ENCODE data around the gene MACROD1. TPM values are rescaled to one million over a fixed set of nuclear protein-coding genes. Genes with fewer than 3 reads are reported as not detected.

The MACROD1 gene
- polyA plus RNA-seq, 4 donors = 15.1 to 23.2 (median 19.5) TPM

DNA sequence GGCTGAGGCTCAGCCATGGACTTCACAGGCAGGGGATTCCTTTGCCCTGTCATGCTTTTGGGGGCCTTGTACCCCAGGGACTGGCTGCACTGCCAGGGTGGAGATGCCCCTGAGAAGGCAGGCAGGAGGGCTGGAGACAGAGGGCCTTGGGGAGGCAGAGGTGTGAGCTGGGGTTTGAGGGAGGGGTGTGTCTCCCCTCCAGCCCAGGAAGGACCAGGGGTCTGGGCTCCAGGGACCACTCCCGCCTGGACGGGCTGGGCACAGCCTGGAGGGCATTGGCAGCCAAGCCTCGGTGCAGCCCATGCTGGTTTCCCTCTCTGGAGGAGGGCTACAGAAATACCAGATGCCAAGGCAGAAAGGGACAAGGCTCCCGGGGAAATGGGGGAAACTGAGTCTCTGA lies 160.2 kb downstream of the MACROD1 start:
- no peak for DNase-seq (ENCODE audit: low read depth in 4 of 4, low spot score in 2 of 4)

DNA sequence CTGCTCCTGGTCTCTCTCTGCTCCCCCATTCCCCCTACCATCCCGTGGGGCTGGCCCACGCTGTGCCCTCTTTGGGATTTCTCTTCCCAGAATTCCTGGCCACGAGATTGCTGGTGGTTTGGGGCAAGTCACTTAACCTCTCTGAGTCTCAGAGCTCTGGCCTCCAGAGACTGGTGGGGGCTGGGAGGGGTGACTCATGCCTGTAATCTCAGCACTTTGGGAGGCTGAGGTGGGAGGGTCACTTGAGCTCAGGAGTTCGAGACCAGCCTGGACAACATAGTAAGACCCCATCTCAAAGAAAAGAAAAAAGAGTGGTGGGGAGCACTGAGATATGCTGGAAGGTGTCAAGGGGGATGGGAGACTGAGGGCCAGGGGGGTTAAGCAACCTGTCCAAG lies 161.3 kb downstream of the MACROD1 start:
- no peak for DNase-seq (ENCODE audit: low read depth in 4 of 4, low spot score in 2 of 4)

DNA sequence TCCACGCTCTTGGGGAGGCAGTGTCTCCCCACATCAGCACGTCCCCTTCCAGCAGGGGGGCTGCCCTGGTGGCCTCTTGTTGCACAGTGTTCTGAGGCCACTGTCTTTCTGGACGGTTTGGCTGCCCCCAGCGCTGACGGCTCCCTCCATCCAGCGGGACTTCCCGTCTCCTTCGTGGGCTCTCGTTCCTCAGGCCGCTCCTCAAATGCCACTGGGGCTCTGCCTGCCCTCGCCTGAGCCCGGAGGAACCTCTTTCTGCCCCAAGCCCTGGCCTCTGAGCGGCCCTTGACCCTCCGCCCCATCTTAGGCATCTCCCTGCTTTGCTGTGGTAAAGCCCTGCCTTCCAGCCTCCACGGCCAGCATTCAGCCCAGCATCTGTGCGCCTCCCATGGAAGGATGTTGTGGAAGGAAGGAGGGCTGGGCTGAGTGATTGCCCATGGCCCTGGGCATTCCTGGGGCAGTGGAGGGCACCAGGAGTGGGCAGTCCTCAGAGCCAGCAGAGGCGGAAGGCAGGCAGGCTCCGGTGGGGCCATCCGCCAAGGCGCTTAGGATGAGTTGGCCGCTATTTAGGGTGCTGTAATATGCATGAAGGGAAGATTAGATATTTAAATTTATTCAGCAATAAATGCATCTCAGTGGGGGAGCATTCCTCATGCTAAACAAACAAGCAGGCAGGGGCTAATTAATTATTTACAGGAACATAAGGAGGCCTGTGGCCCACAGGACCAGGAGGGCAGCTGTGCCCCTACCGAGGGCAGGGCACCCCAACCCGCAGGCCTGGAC lies 161.9 kb downstream of the MACROD1 start:
- no peak for DNase-seq (ENCODE audit: low read depth in 4 of 4, low spot score in 2 of 4)

DNA sequence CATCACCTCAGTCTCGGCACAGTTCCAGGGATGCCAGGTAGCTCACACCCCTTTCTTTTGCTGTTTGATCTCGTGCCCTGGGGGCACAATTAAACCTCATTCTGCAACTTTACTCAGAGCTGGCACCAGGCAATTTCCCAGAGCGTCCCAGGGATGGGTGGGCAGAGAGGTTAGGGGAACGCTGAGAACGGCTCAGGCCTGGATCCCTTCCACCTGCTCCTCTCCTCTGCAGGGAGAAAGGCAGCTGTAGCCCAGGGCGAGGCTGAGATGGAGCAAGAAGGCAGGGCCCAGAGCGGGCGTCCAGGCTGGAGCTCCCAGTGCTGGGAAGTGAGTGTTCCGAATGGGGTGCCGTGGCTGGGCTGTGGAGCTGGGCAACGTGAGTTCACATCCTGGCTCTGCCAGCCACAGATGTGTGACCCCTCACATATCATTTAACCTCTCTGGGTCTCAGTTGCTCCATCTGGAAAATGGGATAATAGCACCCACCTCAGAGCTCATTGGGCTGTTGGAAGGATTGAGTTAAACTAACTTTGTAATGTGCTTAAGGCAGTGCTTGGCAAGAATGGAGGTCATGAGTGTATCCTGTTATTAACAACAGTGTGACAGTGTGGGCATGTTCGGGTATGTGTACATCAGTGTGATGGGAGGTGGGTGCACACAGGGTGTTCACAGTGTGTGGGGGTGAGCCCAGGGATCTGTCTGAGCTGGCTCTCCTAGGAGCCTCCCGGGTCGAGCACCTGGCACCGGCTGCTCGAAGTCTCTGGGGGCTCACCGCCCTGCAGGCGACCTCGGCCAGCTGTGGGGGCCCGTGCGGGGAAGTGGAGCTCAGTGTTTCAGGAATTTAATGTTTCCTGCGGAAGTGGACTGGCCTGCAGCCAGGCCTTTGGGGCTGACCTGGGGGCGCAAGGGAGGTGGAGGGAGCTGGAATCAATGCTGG lies 164.2 kb downstream of the MACROD1 start:
- no peak for DNase-seq (ENCODE audit: low read depth in 4 of 4, low spot score in 2 of 4)

DNA sequence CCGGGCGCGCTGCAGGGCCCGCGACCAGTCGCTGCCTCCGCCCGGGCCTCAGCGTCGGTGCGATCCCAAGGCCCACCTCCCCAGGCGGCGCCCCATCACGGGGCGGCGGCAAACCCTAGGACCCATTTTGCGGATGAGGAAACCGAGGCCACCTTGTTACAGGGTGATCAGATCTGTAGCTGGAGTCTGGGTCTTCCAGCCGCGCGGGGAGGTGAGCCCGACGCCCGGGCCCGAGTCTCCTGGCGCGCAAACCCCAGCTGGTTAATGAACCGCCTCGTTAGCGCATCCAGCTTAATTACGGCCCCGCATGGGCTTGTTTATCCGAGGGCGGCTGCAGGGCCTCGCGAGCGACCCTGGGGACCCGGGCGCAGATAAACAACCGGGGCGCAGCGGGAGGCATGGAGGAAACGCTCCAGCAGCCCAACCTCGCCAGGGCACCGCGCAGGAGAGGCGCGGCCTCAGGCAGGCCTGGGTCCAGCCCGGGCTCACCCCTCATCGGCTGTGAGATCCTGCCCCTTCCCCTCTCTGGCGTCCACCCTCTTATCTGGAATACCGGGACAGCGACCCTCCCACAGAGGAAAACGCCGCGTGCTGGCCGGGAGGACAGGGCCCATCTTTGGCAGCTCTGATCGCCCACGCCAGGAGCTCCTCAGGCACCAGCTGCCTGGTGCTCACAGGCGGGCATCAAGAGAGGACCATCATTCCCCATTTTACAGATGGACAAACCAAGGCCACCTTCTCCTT lies 165.0 kb downstream of the MACROD1 start:
- no peak for DNase-seq (ENCODE audit: low read depth in 4 of 4, low spot score in 2 of 4)

DNA sequence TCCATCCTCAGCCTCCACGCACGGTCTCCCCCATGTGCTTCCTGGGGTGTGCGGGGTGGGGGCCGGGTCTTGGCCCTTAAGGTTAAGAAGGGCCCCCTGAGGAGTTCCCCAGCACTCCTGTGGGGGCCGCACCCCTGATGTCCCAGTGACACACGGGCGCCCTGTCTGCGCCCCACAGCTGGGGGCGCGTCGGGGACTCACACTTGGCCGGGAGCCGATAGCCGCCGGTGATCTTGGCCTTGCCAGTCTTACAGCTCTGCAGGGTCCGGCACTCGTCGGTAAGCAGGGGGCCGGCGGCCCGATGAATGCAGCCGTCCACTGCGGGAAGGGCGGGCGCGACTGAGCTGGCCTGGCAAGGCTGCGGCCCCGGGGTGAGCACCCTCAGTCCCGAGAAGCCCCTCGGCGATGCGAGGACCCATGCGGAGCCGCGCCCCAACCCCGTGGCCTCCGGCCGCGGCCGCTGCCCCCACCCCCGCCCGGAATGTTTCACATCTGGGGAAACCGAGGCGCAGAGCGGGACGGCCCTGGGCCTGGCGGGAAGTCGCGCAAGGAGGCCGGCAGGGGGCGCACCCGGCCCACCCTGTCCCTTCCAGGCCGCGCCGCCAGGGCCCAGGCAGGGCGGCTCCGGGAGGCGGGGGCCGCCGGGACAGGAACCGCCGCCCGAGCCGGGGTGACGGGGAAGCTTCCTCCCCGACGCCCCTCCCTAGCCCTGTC lies 165.7 kb downstream of the MACROD1 start:
- peak in 1 of 4 donors; percentile 70 for DNase-seq (ENCODE audit: low read depth in 4 of 4, low spot score in 2 of 4)

DNA sequence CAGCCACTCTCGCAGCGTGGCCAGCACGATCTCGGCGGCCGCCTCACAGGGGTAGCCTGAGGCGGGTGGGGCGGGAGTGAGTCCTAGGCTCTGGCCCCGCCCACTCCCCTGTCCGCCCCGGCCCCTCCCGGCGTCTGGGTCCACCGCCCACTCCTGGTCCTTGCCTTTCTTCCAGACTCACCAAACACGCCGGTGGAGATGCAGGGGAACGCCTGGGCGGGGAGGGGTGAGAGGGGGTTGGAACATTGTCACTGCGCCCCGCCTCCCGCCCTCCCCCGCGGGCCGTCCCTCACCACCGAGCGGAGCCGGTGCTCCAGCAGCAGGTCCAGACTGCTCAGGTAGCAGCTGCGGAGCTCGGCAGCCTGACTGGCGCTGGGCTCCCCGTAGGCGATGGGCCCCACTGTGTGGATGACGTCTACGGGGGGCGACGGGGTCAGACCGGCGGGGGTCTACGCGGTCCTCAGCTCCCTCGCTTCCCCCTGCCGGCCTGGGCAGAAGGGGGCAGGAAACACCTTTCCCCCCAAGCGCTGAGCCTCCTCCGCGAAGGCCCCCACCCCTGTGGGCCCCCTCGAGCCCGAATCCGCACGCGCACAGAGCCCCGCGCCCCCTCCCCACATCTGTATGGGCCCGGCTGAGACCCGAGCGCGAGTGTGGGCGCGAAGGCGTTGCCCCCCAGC lies 166.4 kb downstream of the MACROD1 start:
- no peak for DNase-seq (ENCODE audit: low read depth in 4 of 4, low spot score in 2 of 4)

DNA sequence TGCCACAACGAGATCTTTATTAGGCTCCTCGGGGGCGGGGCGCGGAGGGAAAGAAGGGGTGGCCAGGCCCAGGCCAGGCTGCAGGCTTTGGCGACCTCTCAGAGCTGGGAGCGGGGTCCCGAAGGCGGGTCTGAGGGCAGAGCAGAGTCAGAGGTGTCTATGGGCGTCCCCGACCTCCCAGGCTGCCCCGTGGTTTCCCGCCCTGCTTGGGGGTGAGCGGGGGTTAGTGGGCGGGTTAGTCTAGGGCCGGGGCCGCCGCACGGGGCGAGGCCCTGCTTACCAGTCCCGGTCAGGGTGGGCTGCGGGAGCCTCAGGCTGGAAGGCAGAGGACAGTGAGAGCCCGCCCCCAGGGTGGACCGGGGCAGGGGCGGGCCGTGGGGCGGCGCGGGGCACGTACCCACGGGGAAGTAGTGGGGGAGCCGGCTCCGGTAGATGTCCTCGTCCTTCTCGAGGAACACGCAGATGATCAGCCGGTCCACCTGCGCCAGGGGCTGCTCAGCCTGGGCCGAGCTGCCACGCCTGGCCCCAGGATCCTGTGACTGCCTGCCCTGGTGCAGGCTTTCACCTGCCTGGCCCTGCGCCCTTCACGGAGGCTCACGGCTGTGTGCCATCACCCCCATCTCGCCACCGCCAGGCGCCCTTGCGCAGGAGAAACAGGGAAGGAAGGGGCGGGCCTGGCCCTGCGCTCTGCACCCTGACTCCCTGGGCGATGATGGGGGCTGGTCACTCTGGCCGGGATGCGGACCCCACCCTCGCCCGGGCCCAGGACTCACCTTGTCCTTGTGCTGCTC lies 167.2 kb downstream of the MACROD1 start:
- no peak for DNase-seq (ENCODE audit: low read depth in 4 of 4, low spot score in 2 of 4)

DNA sequence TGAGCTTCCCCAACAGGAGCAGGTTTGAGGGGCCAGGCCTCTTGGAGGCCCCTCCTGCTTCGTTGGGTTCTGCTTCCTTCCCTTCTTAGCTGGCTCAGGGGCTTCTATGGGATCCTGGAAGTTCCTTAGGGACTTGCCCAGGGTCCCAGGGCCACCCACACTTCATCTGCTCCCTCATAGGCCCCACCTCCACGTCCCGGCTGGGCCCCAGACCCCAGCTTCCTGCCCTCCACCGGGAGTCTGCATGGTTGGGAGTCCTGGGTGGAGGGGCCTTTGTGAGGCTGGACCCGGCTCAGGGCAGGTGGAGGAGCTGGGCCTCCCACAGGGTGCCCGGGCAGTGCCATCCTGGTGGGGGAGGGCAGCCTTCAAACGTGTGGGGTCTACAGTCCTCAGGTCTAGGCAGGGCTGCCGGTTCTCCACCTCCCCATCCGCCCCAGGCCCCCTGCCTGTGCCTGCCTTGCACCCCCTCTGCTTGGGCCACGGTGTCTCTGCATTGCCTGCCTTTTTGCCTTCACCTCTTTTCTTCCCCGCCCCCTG lies 168.0 kb downstream of the MACROD1 start:
- DNase-seq (ENCODE audit: low read depth in 4 of 4, low spot score in 2 of 4) = no peak

DNA sequence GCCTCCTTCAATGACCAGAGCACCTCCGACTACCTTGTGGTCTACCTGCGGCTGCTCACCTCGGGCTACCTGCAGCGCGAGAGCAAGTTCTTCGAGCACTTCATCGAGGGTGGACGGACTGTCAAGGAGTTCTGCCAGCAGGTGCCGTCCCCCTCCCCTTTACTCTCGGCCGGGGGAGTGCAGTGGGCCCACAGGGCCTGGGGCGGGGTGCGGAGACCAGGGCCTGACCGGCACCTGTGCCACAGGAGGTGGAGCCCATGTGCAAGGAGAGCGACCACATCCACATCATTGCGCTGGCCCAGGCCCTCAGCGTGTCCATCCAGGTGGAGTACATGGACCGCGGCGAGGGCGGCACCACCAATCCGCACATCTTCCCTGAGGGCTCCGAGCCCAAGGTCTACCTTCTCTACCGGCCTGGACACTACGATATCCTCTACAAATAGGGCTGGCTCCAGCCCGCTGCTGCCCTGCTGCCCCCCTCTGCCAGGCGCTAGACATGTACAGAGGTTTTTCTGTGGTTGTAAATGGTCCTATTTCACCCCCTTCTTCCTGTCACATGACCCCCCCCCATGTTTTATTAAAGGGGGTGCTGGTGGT lies 168.7 kb downstream of the MACROD1 start:
- DNase-seq (ENCODE audit: low read depth in 4 of 4, low spot score in 2 of 4) = no peak

DNA sequence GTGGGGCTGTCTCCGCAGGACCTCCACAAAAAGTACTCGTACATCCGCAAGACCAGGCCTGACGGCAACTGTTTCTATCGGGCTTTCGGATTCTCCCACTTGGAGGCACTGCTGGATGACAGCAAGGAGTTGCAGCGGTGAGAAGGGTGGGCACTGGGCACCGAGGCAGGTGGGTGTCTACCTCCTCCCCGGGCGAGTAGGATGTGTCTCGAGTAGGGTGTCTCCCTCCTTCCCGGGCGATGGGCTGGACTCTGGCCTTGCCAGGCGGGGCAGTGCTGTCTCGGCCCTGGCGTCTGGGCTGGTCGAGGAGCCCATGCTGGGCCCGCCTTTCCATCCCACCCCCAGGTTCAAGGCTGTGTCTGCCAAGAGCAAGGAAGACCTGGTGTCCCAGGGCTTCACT lies 169.4 kb downstream of the MACROD1 start:
- DNase-seq (ENCODE audit: low read depth in 4 of 4, low spot score in 2 of 4) = no peak

DNA sequence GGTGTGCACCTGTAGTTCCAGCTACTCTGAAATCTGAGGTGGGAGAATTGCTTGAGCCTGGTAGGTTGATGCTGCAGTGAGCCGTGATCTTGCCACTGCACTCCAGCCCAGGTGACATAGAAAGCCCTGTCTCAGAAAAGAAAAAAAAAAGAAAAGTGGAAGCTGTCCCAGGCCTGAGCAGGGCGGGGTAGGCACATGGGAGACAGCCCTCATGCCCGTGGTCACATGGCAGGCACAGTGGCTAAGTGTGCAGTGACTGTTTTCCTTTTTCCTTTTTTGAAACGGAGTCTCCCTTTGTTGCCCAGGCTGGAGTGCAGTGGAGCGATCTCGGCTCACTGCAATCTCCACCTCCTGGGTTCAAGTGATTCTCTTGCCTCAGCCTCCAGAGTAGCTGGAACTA lies 171.9 kb downstream of the MACROD1 start:
- no peak for DNase-seq (ENCODE audit: low read depth in 4 of 4, low spot score in 2 of 4)

DNA sequence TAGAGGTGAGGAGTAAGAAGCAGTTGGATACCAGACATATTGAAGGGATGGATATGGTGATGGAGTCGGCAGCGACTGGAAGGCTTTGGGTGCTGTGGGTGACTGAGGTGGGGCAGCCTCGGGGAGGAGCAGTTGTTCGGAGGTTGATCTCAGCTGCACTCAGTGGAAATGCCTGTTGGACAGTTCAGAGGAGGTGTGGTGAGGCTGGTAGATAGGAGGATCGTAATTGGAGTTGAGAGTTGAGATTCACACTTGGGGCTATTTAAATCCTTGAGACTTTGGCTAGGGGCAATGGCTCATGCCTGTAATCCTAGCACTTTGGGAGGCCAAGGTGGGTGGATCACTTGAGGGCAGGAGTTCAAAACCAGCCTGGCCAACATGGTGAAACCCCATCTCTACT lies 172.8 kb downstream of the MACROD1 start:
- DNase-seq (ENCODE audit: low read depth in 4 of 4, low spot score in 2 of 4) = no peak

DNA sequence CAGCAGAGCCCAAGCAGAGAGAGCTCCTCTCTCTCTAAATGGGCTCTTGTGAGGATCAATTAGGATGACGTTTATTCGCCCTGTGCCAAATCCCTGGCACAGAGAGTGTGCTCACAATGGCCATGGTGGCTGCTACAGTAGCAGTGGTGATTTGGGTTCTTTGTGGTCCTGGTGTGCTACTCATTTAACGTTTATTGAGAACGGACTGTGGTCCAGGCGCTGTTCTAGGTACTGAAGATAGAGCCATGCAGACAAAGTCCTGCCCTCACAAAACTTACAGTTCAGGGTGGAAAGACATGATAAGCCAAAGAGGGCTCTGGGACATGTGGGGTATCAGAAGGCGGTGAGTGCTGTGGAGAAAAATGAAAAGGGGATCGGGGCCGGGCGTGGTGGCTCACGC lies 174.4 kb downstream of the MACROD1 start:
- no peak for DNase-seq (ENCODE audit: low read depth in 4 of 4, low spot score in 2 of 4)

DNA sequence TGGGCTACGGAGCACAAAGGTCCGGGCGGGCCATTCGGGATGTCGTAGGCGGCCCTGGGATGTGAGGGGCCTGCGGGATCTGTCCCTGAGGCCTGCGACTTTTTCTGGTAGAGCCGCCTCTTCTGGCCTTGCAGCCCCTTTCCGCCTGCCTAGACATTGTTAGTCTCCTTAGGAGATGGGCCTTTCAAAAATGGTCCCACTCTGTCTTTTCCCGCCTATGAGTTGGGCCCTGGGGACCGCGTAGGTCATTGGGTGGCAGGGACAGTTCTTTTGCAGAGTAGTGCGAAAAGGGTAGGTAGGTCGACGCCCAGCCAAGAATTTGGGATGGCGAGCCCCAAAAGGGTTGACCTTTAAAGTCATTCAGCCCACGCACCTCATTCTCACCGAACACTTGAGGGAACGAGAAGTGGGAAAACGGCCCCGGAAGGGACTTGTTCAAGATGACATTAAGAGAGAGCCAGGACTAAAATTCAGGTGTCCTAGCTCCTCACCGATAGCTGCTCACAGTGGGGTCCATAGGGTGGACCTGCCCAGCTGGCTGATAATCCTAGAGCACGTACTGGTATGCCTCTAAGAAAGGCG lies 178.9 kb downstream of the MACROD1 start:
- no peak for DNase-seq (ENCODE audit: low read depth in 4 of 4, low spot score in 2 of 4)

DNA sequence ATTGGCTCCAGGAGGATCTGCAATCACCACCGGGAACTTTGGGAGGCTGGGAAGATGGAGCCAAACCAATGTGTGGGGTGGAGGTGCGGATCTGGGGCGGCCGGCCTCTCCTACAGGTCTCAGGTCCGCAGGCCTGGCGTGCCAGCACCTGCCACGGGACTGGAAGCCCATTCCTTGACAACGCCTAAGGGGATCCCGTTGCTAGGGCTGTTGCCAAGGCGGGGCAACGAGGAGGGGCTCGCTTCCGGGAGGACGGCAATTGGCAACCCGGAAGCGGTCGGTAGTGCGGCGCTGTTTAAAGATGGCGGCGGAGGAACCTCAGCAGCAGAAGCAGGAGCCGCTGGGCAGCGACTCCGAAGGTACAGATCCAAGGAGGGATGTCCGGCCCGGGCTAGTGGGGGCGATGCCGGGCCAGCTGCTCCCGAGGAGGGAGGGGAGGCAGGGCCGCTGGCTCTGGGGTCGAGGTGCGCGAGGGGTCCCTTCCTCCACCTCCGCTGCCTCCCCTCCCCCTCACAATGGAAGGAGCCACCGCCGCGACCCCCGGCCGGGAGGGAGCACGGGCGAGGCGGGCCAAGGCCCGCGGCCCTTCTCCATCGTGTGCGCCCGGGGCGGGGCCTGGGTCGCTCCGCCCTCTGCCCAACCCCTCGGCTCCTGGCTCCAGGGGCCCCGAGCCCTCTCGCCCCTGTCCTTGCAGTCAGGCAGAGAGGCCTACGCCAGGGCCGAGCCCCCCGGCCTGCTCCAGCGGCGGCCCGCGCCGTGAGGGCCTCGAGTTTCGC lies 179.6 kb downstream of the MACROD1 start, which contains the start of gene OTUB1:
Gene OTUB1, plus strand, starts transcription at position 283 of the 776 bp plus-strand sequence. Its CDS starts 19 bp downstream, at position 302.
- DNase-seq (ENCODE audit: low read depth in 4 of 4, low spot score in 2 of 4) = peak in 2 of 4 donors; percentile 84 to 87

DNA sequence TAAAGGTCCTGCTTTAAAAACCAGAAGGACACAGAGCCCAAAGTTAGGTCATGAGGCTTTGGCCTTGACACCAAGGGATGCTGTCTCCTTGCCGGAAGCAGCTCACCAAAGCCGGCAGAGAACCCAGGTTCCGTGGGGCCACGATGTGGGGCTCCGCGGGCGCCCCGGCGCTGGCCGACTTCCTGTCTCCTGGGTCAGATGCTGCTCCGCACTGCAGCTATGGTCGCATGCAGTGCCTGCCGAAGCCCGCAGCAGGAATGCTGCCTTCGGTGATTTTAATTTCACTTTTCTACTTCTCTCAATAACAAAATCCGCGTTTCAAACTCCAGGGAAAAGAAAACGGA lies 180.1 kb downstream of the MACROD1 start:
- no peak for DNase-seq (ENCODE audit: low read depth in 4 of 4, low spot score in 2 of 4)

Data from left renal cortex interstitium (tissue), 4 donors.